ENCODE data around the gene SEL1L2.

Gene SEL1L2

DNA sequence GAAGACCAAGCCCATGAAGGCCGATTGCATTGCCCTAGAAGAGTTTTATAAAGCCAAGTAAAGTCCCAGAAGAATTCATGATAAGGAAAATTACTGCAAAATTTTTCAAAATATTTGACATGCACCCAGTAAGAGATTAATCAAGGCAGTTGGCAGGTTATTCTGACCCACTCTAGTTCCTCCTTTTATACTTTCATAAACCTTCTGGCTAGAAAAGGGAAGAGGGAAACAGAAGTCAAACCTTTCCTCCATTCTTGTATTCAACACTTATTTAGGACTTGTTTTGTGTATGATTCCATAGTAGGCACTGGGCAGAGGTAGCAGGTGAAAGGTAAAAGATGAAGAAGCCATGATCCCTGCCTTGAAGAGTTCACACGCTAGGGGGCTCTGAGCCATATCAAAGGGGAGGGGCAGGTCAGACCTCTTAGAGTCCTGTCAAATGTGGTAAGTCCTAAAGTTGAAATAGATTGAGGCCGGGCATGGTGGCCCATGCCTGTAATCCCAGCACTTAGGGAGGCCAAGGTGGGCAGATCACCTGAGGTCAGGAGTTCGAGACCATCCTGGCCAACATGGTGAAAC, 120.2 kb downstream of the SEL1L2 start:
- DNase-seq (ENCODE audit: insufficient read length, low spot score) (no peak), FAIRE-seq (no peak)
- TF ChIP-seq, protein P1, sequence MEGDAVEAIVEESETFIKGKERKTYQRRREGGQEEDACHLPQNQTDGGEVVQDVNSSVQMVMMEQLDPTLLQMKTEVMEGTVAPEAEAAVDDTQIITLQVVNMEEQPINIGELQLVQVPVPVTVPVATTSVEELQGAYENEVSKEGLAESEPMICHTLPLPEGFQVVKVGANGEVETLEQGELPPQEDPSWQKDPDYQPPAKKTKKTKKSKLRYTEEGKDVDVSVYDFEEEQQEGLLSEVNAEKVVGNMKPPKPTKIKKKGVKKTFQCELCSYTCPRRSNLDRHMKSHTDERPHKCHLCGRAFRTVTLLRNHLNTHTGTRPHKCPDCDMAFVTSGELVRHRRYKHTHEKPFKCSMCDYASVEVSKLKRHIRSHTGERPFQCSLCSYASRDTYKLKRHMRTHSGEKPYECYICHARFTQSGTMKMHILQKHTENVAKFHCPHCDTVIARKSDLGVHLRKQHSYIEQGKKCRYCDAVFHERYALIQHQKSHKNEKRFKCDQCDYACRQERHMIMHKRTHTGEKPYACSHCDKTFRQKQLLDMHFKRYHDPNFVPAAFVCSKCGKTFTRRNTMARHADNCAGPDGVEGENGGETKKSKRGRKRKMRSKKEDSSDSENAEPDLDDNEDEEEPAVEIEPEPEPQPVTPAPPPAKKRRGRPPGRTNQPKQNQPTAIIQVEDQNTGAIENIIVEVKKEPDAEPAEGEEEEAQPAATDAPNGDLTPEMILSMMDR (IDR thresholded peaks at IDR 0.05; ENCODE audit: insufficient read depth, missing control alignments) = no peak

DNA sequence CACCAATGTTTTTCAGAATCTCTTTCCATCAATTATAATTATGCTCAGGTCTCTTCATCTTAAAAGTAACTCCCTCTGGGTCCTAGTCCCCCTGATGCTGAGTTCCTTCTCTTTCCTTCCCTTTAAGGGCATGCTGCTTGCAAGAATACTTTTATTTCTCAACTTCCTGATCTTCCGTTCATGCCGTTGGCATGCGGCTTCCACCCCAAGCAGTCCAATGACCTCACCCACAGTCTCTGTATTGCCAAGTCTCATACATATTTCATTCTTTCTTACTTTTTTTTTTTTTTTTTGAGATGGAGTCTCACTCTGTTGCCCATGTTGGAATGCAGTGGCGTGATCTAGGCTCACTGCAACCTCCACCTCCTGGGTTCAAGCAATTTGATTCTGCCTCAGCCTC, 122.1 kb downstream of the SEL1L2 start:
- FAIRE-seq (no peak), DNase-seq (ENCODE audit: insufficient read length, low spot score) (no peak)
- TF ChIP-seq, protein P1 (IDR thresholded peaks at IDR 0.05; ENCODE audit: insufficient read depth, missing control alignments) = no peak

DNA sequence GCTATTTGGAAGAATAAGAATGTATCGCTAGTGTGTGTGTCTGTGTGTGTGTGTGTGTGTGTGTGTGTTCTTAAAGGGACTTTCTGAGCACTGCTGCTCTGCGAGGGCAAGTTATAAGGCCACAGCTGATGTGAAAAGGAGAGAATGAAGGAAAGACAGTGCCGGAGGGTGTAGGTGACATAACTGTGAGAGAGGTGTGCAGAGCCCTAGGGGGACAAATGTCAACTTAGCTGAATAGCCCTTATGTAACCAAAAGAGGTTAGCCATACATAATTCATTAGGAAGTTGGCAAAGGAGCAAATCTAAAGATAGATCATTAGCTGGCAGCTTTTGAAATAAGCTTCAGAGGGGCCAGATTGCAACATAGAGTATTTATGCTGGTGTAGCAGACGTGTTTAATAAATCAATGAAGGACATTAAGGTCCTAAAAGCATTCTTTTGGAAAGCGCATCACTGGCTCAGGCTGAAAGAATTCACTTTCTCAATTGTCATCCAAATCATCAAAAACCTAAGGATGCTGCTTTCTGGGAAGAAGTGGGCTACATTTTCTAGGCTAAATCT, 124.5 kb downstream of the SEL1L2 start:
- DNase-seq (ENCODE audit: insufficient read length, low spot score) = no peak
- FAIRE-seq = no peak
- TF ChIP-seq, protein P1 (IDR thresholded peaks at IDR 0.05; ENCODE audit: insufficient read depth, missing control alignments) = no peak

DNA sequence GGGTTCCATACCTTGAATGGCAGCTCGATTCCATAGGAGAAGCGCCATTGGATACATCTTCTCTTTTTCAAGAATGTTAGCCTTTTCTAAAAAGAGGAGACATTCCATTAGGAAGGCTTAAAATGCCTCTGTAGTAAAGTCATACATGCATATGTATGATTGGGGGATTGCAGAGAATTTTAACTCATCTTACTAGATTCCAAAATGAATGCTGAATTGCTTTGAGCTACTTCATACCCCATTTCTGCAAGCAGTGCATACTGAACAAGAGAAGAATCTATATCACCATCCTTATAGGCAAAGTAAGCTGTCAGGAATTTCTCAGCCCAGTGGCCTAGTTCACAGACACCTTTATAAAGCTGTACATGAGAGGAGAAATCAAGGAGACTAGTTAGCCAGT, 125.3 kb downstream of the SEL1L2 start:
- no peak for FAIRE-seq

DNA sequence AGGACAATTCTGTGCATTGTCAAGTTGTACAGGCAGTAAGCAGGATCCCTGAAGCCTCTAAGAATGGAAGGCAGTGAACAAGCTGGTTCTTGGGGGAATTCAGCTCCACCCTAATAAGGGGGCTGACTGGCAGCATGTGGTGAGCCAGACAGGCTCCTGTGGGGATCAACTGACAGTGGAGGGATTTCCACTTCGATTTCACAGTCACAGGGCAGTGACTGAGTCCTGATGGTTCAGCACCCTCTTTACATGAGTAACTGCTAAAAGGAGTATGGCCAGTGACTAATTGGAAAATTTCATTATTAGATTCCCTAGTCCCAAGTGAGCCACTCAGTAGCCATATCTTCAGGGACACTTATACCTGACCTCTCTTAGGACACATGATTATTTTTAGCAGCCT, 127.2 kb downstream of the SEL1L2 start:
- DNase-seq (ENCODE audit: insufficient read length, low spot score) (no peak), FAIRE-seq (no peak)
- TF ChIP-seq, protein P1 (IDR thresholded peaks at IDR 0.05; ENCODE audit: insufficient read depth, missing control alignments) = no peak

More for the DNA sequence above, 125.3 kb downstream of the SEL1L2 start:
- TF ChIP-seq, protein P1 (IDR thresholded peaks at IDR 0.05; ENCODE audit: insufficient read depth, missing control alignments) = no peak
- DNase-seq (ENCODE audit: insufficient read length, low spot score) = no peak

DNA sequence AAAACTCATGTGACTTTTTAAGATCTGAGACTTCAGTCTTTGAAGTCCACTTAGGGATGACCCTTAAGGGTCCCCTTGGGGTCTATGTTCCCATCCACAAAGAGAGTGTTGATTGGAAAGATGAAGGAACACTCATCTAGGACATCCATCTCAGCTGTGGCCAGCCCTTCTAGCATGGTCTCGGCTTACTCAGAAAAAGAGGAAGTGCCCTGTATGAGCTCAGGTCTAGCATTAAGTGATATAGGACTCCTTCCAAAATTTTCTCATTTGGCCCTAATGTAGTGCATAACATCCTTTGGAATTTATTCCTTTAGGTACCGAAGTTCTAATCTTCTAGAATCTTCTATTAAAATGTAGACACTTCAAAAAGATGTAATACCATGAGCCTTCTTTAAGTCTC, 128.2 kb downstream of the SEL1L2 start:
- DNase-seq (ENCODE audit: insufficient read length, low spot score) (no peak), FAIRE-seq (no peak)
- TF ChIP-seq, protein P1 (IDR thresholded peaks at IDR 0.05; ENCODE audit: insufficient read depth, missing control alignments) = no peak

DNA sequence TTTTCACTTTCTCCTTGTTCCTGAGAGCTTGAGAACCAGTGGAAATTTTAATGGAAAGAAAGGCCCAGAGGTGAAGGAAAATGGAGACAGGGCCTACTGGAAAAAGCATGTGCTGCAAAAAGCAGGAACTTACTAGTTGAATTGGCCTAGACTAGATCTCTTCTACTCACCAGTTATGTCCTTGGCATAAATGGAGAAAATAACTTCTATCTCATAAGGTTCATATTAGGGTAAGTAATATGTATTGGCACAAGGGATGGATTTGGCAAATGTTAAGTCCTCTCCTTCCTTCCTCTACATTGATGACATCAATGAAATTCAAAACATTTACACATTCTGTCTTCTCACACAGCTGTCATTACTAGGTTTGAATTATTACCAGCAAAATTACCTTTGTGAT, 131.5 kb downstream of the SEL1L2 start:
- DNase-seq (ENCODE audit: insufficient read length, low spot score) (no peak), FAIRE-seq (no peak)
- TF ChIP-seq, protein P1 (IDR thresholded peaks at IDR 0.05; ENCODE audit: insufficient read depth, missing control alignments) = no peak

Measured in D721Med (cell line).